Peyer's patch (tissue), 4 donors: ENCODE measurements around the gene RGPD8. TPM values are rescaled to one million over a fixed set of nuclear protein-coding genes. Genes with fewer than 3 reads are reported as not detected.
"Not testable (repeated sequence)": the region's sequence is repeated elsewhere in the genome, so short reads cannot be mapped to it uniquely, and the experiment has no call there.

Experiments
- DNase-seq, 3 donors: peaks; one replicate each; pipeline ENCODE4 v3.0.0-alpha.2; 2017 to 2019
- H3K27ac ChIP-seq, 4 donors: fragments of 200-600 bp; sonication (generic); one replicate each; pipeline ENCODE4 v1.5.1; 2016 to 2019
- H3K27me3 ChIP-seq, 2 donors: fragments of 200-600 bp; sonication (generic); one replicate each; pipeline ENCODE4 v1.5.1; 2019
- H3K36me3 ChIP-seq, 3 donors: fragments of 200-600 bp; sonication (generic); one replicate each; pipeline ENCODE4 v1.5.1; 2016 to 2019
- H3K4me1 ChIP-seq, 4 donors: fragments of 200-600 bp; sonication (generic); one replicate each; pipeline ENCODE4 v1.5.1; 2016 to 2019
- H3K4me3 ChIP-seq, 4 donors: fragments of 200-600 bp; sonication (generic); 1 replicate in 3 of 4; 2 replicates in 1 of 4; pipeline ENCODE4 v1.5.1; 2016 to 2019; ENCODE audit warnings: mild to moderate bottlenecking in 1 of 4
- H3K9me3 ChIP-seq, 4 donors: fragments of 200-600 bp; sonication (generic); one replicate each; pipeline ENCODE4 v1.5.1; 2016 to 2019; ENCODE audit warnings: mild to moderate bottlenecking in 1 of 4
- POLR2A ChIP-seq, 2 donors: fragments of 450-650 bp; IDR thresholded peaks; one replicate each; pipeline ENCODE4 v1.5.1; 2017; ENCODE audit warnings: antibody characterized with exemption in 2 of 2, mild to moderate bottlenecking in 2 of 2, moderate library complexity in 2 of 2
- total RNA-seq, 4 donors: library from RNA; depleted of rRNA; stranded (reverse); fragments of >200 nt; gene quantifications; one replicate each; pipeline ENCODE4 v1.1.0, GENCODE V29; 2016
- TF ChIP-seq, protein P1 (sequence below), 6 experiments: fragments of 450-650 bp in 4 of 6; fragments of 200-600 bp in 2 of 6; sonication (generic) in 1 of 6; IDR thresholded peaks; one replicate each; pipeline ENCODE4 v1.5.1; 2017 to 2019; ENCODE audit warnings: antibody characterized with exemption in 6 of 6, mild to moderate bottlenecking in 3 of 6, moderate library complexity in 1 of 6

RGPD8 gene
- total RNA-seq, 4 donors from 2014 or later: 16.8 to 82.5 (median 37.3) TPM

DNA sequence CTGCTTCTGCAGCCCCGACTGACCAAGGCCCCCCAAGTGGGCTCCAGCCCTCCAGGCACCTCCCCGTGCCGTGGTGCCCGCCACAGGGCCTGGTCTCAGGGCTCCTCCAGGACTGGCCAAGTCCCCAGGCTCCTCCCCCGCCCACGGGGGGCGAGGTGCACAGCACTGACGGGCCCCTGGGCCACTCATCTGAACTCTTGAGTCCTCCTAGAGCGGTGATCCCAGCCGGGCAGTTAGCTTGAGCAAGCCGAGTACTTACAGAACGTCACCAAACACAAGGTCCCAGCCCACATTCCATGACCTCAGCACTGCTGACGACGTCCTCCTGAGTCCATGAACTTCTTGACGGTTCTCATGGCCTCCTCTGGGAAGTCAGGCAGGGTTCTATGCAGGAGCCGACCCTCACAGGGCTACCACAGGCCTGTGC, 4.0 kb upstream of the RGPD8 start:
- DNase-seq, H3K4me1 ChIP-seq, H3K4me3 ChIP-seq: not testable (repeated sequence)

DNA sequence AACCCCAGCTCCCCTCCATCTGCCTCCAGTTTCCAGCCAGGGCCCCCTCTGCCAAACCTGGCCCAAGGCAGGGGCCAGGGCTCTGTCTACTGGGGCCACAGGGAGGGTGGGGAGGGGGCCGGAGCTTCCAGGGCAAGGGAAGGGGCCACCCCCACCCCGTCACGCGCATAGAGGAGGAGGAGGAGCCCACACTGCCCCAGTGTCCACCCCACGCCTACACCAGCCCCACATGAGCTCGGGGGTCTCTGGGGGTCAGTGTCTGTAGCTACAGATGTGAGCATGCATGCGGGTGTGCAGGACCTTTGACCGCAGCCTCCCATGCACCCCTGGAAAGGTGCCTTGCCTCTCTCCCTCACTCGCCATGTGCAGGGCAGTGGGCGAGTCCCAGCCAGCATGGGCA, 3.5 kb upstream of the RGPD8 start:
- H3K27me3 ChIP-seq, H3K9me3 ChIP-seq, H3K27ac ChIP-seq, H3K4me1 ChIP-seq, H3K4me3 ChIP-seq, H3K36me3 ChIP-seq, DNase-seq: not testable (repeated sequence)

More for the DNA sequence above, 4.0 kb upstream of the RGPD8 start:
- not testable (repeated sequence) for H3K9me3 ChIP-seq, H3K27me3 ChIP-seq, H3K36me3 ChIP-seq, H3K27ac ChIP-seq

DNA sequence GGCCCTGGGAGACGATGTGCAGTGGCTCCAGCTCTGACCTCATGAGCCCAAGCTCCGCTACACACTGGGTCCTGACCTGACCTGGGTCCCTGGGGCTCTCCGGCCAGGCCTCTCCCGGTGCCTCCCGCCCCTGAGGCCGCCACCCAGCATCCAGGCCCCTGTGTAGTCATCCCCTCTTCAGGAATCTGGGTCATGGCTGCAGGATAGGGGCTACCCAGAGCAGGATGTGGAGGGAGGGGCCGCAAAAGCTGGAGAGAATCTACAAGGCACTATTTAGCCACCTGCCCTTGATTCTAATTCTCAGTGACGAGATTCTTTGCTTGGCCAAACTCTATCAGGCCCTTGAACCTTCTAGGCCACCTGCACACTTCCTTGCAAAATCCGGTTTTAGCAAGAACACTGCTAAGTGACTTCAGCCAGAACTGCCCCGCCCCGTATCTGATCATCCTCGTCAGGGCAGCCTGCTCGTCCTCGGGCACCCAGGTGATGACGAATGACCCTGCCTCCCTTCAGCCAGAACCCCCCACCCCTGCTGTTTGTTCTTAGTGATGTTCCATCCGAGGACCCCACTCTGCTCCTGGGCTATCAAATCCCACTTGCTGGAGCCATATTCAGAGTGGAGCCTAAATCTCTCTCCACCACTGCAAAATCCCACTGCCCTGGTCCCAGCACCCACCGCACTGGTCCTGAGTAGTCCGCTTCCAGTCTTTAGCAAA, 2.4 kb upstream of the RGPD8 start:
- H3K9me3 ChIP-seq: not testable (repeated sequence)

DNA sequence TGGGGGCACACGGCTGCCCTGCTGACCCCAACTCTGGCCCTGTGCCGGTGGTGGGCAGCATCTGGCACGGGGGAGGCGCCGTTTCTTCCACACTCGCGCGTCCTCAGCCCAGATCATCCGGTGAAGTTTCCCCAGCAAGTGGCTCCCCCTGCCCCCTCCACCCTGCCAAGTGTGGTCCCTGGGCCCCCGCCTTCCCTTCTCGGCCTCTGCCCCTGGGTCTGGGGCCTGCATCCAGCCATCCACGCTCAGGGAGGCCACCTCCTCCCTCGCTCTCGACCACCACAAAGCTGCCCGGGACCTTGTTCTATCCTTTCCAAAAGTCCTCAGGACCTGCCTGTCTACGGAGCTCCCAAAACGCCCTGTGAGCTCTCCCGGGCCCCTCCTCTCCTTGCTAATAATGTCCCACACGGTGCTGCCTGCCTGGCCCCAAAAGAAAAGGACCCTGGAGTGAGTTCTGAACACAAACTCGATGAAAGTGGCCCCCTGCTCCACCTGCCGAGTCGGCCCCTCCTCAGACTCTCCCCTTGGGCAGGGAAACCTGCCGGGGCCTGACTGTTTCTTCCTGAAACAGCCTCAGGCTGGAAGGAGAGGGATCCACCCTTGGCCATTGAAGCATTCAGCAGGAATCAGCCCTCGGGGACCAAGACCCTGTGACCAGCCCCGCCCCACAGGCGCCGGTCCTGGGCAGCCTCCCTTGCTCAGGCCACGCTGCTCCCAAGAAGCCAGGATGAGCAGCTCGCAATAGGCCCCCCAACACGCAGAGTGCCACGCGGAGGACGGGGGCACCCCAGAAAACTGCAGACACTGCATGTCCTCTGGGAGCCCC, 1.7 kb upstream of the RGPD8 start:
- H3K27me3 ChIP-seq, H3K9me3 ChIP-seq, H3K4me3 ChIP-seq, H3K36me3 ChIP-seq, H3K4me1 ChIP-seq, H3K27ac ChIP-seq: not testable (repeated sequence)
- DNase-seq: peak in 1 of 3 donors; percentile 26

More for the DNA sequence above, 2.4 kb upstream of the RGPD8 start:
- not testable (repeated sequence) for H3K4me3 ChIP-seq, H3K27ac ChIP-seq, H3K36me3 ChIP-seq, H3K27me3 ChIP-seq, DNase-seq, H3K4me1 ChIP-seq

DNA sequence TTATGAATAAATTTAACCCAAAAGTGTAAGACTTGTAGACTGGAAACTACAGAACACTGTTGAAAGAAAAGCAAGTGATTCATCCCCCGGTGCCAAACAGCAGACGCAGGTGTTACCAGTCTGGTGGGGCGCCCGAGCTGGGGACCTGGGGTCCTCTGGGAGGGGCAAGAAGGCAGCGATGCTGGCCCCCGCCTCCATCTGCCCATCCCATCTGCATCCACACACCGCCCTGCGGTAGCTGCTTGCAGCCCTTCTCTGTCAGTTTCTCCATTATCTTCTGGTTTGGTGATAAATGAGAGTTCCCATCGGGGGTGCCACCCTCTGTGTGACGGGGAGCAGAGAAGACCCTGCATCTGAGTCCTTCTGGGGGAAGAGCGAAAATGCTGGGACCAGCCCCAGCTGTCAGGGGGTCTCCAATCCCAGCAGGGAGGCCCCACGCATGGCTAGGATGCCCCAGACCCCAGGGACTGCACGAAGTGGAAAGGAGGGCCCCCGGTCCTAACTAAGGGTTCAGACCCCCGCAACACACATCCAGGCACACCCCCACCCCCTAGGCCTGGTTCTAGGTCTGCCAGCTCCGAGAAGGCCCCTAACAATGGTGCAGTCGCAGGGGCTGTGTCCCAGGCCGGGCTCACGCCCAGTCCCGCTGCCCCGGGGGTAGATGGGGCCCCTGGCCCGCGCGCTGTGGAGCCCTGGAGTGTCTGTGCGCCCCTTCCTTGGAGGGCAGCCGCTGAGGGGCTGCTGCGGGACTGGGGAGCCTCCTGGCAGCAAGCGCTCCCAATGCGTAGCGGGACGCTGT, 686 bp upstream of the RGPD8 start:
- no peaks in the 10 kb centered on the region for H3K36me3 ChIP-seq
- no peaks in the 10 kb centered on the region for H3K9me3 ChIP-seq
- no peak for TF ChIP-seq POLR2A (IDR thresholded peaks at IDR 0.05)
- TF ChIP-seq, protein P1, sequence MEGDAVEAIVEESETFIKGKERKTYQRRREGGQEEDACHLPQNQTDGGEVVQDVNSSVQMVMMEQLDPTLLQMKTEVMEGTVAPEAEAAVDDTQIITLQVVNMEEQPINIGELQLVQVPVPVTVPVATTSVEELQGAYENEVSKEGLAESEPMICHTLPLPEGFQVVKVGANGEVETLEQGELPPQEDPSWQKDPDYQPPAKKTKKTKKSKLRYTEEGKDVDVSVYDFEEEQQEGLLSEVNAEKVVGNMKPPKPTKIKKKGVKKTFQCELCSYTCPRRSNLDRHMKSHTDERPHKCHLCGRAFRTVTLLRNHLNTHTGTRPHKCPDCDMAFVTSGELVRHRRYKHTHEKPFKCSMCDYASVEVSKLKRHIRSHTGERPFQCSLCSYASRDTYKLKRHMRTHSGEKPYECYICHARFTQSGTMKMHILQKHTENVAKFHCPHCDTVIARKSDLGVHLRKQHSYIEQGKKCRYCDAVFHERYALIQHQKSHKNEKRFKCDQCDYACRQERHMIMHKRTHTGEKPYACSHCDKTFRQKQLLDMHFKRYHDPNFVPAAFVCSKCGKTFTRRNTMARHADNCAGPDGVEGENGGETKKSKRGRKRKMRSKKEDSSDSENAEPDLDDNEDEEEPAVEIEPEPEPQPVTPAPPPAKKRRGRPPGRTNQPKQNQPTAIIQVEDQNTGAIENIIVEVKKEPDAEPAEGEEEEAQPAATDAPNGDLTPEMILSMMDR (IDR thresholded peaks at IDR 0.05): no peak
- peaks cover 0 to 7% (median 0%) of the 10 kb centered on the region in 4 donors for H3K4me1 ChIP-seq
- H3K4me3 ChIP-seq: no peak overlapping the region
- DNase-seq: peak in 1 of 3 donors; percentile 42
- no peak overlapping the region for H3K27ac ChIP-seq
- no peaks in the 10 kb centered on the region for H3K27me3 ChIP-seq

DNA sequence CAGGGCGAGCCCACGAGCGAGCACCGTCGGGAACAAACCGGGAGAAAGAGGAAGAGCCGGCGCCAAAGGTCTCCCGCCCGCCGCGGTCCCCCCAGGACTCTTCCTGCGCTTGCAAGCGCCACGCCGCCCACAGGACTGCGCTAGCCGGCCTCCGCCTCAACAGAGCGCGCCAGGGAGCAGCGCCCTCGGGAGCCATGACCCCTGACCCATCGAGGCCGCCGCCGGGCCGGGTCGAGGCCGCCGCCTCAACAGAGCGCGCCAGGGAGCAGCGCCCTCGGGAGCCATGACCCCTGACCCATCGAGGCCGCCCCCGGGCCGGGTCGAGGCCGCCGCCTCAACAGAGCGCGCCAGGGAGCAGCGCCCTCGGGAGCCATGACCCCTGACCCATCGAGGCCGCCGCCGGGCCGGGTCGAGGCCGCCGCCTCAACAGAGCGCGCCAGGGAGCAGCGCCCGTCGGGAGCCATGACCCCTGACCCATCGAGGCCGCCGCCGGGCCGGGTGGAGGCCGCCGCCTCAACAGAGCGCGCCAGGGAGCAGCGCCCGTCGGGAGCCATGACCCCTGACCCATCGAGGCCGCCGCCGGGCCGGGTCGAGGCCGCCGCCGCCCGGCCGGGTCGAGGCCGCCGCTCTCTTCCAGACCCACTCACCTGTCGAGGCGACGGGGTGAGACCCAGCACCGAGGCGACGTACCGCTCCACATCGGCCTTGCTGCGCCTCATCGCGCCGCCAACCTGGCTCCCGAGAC, 538 bp downstream of the RGPD8 start:
- not testable (repeated sequence) for H3K27me3 ChIP-seq, H3K36me3 ChIP-seq, H3K9me3 ChIP-seq, H3K4me1 ChIP-seq
- Histone ChIP-seq H3K4me3 (peak overlapping the region; percentile 57 to 78 (median 70)), H3K27ac (peak overlapping the region; percentile 78 to 89 (median 87))
- DNase-seq: peak in 2 of 3 donors; percentile 50 to 52

DNA sequence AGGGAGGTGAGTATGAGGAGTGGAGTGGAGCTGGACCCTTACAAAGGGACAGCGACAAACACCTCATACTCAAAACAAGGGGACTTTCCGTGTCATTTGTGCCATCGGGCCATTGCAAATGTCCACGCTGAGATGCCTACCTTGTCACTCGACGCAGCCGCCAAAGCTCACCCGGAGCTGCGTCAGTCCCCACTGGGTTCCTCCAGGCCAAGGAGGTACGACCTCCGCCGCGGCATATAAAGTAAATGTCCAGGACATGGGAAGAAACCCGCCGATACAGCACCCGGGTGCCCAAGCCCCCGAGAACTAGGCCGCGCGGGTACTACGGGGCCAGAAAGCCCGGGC, 1.1 kb downstream of the RGPD8 start:
- peak overlapping the region; percentile 57 to 78 (median 70) for H3K4me3 ChIP-seq
- H3K36me3 ChIP-seq, H3K27me3 ChIP-seq, H3K9me3 ChIP-seq, H3K4me1 ChIP-seq: not testable (repeated sequence)
- peak overlapping the region; percentile 78 to 89 (median 87) for H3K27ac ChIP-seq
- DNase-seq: peak in 1 of 3 donors; percentile 26

DNA sequence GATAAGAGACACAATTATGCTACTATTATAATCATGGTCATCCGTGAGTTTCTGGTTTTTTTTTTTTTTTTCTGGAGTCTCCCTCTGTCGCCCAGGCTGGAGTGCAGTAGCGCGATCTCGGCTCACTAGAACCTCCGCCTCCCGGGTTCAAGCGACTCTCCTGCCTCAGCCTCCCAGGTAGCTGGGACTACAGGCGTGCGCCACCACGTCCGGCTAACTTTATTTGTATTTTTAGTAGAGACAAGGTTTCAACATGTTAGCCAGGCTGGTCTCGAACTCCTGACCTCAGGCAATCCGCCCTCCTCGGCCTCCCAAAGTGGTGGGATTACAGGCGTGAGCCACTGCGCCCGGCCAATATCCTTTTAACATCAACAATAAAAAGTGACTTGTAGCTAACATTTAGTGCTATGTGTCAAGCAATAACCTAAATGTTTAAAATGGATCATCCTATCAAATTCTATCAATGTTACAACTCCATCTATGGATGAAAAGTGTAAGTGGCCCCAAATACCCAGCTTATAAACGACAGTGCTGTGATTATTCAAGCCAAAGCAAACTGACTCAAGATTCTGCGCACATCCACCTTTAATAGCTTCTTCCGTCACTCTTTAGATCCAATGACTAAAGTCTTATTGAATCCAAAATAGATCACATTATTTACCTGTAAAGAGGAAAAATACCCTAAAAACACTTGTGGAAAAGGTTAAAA, 1.7 kb downstream of the RGPD8 start:
- H3K4me3 ChIP-seq: peak overlapping the region in 2 of 4 donors; percentile 74 to 78
- not testable (repeated sequence) for DNase-seq

DNA sequence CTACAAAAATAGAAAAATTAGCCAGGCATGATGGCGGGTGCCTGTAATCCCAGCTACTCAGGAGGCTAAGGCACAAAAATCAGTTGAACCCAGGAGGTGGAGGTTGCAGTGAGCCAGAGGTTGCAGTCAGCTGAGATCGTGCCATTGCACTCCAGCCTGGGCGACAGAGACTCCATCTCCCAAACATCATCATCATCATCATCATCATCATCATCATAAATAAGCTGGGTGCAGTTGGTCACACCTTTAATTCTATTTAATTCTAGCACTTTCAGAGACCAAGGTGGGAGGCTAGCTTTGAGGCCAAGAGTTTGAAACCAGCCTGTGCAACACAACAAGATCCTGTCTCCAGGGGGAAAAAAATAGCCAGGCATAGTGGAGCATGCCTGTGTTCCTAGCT, 8.9 kb downstream of the RGPD8 start:
- H3K4me1 ChIP-seq, H3K36me3 ChIP-seq, H3K27ac ChIP-seq, H3K4me3 ChIP-seq, DNase-seq, H3K9me3 ChIP-seq, H3K27me3 ChIP-seq: not testable (repeated sequence)

More for the DNA sequence above, 1.7 kb downstream of the RGPD8 start:
- H3K27ac ChIP-seq: peak overlapping the region in 1 of 4 donors; percentile 89
- H3K9me3 ChIP-seq, H3K36me3 ChIP-seq, H3K4me1 ChIP-seq, H3K27me3 ChIP-seq: not testable (repeated sequence)

DNA sequence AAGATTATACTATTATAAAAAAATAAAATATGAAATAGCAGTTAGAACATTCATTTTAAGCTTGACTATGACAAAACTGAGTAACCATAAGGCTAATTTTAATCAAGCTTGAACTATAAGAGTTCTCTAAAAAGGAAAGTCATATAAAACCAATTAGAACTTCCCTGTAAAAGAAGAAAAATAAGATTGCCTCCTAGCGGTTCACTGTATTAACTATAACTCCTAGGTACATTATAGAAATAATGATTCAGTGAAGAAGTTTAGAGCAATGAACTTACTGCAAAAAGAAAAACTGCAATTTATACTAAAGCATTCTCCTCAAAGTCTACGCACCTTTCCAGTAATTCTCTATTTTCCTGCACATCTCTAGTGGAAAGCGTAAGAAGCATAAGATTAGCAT, 16.6 kb downstream of the RGPD8 start:
- DNase-seq, H3K4me3 ChIP-seq, H3K27ac ChIP-seq, H3K9me3 ChIP-seq, H3K27me3 ChIP-seq, H3K36me3 ChIP-seq, H3K4me1 ChIP-seq: not testable (repeated sequence)

DNA sequence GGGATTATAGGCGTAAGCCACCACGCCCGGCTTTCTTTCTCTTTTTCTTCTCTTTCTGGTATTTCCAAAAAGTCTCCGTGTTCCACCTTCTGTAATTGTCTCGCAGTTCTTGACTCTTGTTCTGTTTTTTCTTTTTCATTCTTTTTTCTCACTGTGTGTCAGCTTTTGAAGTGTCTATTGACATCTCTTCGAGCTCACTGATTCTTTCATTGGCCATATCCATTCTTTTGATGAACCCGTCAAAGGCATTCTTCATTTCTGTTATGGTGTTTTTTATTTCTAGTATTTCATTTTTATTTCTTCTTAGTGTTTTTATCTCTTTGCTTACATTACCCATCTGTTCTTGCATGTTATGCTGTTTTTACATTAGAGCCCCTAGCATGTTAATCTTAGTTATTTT, 73.4 kb downstream of the RGPD8 start:
- not testable (repeated sequence) for H3K36me3 ChIP-seq, H3K27ac ChIP-seq, DNase-seq, H3K9me3 ChIP-seq, H3K4me1 ChIP-seq, H3K4me3 ChIP-seq, H3K27me3 ChIP-seq

DNA sequence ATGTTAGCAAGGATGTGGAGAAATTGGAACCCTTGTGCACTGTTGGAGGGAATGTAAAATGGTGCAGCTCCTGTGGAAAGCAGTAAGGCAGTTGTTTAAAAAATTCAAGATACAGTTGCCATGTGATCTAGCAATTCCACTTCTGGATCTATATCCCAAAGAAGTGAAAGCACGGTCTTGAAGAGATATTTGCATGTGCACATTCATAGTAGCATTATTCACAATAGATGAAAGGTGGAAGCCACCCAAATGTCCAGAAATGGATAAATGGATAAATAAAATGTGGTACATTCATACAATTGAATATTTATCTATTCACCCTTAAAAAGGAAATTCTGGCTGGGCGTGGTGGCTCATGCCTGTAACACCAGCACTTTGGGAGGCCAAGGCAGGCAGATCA, 79.1 kb downstream of the RGPD8 start:
- not testable (repeated sequence) for H3K27me3 ChIP-seq, H3K4me1 ChIP-seq, H3K4me3 ChIP-seq, DNase-seq, H3K36me3 ChIP-seq, H3K27ac ChIP-seq, H3K9me3 ChIP-seq
